ENCODE measurements around the gene SYT1.

SYT1 gene

DNA sequence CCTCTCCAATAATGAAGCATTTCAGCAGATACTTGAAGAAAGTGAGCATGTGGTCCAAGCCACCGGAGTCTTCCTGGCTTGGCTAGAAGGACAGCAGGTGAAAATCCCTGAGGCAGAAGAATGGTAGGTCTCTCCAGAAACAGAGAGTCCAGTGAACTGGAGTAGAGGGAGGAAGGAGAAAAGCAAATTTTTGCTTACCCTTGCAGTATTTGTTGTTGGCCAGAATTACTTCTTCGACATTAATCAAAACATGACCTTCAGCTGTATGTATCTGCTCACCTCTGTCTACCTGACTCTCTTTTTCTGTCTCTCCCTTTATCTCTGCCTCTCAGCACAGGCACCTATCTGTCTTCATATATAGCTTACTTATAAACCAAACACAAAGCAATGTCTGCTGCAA lies 208.9 kb downstream of the SYT1 start:
- no peaks in the 10 kb centered on the region for H3K27me3 ChIP-seq (ENCODE audit: control insufficient read depth, insufficient read depth, low read length)
- no peak overlapping the region for H3K9ac ChIP-seq (ENCODE audit: low read length)
- no peaks in the 10 kb centered on the region for H3K4me1 ChIP-seq (ENCODE audit: control insufficient read depth, insufficient read depth, low read length)
- no peaks in the 10 kb centered on the region for H3K36me3 ChIP-seq (ENCODE audit: control insufficient read depth, insufficient read depth, low read length)
- H3K4me3 ChIP-seq (ENCODE audit: low read length): no peak overlapping the region
- H3K9me3 ChIP-seq (ENCODE audit: control insufficient read depth, low read length): no peaks in the 10 kb centered on the region

DNA sequence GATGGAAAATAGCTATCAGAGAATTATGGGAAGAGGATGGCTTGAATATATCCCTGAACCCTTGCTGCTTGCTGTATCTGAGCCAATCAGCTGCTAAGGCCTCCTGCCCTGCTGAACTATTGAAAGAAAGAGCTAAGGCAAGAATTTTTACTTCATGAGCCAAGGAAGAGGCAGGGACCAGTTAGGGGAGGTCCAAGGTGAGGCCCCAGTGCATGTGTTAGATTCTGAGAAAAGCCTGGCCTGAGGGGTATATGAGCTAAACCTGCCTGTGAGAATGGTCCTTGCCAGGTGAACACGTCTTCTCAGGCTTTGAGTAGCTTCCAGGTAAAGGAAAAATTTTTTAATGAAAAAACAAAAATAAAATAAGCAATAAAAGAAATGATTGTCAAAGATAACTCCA lies 218.0 kb downstream of the SYT1 start:
- no peaks in the 10 kb centered on the region for H3K27me3 ChIP-seq (ENCODE audit: control insufficient read depth, insufficient read depth, low read length)
- no peaks in the 10 kb centered on the region for H3K36me3 ChIP-seq (ENCODE audit: control insufficient read depth, insufficient read depth, low read length)
- H3K4me1 ChIP-seq (ENCODE audit: control insufficient read depth, insufficient read depth, low read length): no peaks in the 10 kb centered on the region
- H3K9ac ChIP-seq (ENCODE audit: low read length): no peak overlapping the region
- H3K9me3 ChIP-seq (ENCODE audit: control insufficient read depth, low read length): no peaks in the 10 kb centered on the region
- H3K4me3 ChIP-seq (ENCODE audit: low read length): no peak overlapping the region

DNA sequence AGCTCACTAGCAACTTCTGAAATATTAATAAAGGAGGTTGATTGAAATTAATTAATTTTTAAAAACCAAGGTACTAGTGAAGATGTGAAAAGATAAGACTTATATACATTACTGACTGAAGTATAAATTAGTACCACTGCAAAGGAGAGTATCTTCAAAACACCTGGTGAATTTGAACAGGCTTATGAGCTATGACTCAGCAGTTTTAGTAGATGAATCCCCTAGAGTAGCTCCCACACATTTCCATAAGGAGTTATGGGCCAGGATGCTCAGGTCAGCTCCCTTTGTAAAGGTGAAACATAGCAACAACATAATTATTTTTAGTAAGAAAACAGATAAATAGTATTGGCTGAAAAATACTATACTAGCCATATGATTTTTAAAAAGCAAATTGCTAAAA lies 218.6 kb downstream of the SYT1 start:
- H3K4me1 ChIP-seq (ENCODE audit: control insufficient read depth, insufficient read depth, low read length): no peaks in the 10 kb centered on the region
- H3K9me3 ChIP-seq (ENCODE audit: control insufficient read depth, low read length): no peaks in the 10 kb centered on the region
- no peaks in the 10 kb centered on the region for H3K27me3 ChIP-seq (ENCODE audit: control insufficient read depth, insufficient read depth, low read length)
- no peak overlapping the region for H3K9ac ChIP-seq (ENCODE audit: low read length)
- no peak overlapping the region for H3K4me3 ChIP-seq (ENCODE audit: low read length)
- no peaks in the 10 kb centered on the region for H3K36me3 ChIP-seq (ENCODE audit: control insufficient read depth, insufficient read depth, low read length)

DNA sequence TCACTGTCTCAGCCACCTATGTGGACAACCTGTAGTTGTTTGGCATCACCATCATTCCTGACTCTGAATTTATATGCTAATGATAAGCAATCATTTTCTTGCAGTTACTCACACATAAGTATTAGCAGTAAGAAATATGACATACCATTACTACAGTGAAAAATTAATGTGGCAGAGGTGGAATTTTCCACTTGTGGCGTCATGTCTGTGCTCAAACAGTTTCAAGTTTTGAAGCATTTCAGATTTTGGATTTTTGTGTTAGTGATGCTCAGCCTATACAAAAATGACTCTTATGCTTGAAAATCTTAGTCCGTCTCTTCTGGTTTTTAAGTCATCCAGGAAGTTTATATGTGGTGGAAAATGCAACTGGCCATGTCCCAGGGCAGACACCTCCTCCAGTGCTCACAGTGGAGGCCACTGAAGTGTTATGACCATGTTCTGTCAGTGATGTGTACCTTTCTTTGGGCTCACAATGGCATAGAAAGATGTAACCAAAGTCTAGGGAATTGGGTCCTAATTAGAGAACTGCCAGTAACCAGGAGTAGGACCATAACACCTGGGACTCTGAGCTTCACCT lies 220.6 kb downstream of the SYT1 start:
- no peak overlapping the region for H3K4me3 ChIP-seq (ENCODE audit: low read length)
- H3K4me1 ChIP-seq (ENCODE audit: control insufficient read depth, insufficient read depth, low read length): no peaks in the 10 kb centered on the region
- H3K27me3 ChIP-seq (ENCODE audit: control insufficient read depth, insufficient read depth, low read length): no peaks in the 10 kb centered on the region
- H3K36me3 ChIP-seq (ENCODE audit: control insufficient read depth, insufficient read depth, low read length): no peaks in the 10 kb centered on the region
- no peaks in the 10 kb centered on the region for H3K9me3 ChIP-seq (ENCODE audit: control insufficient read depth, low read length)
- H3K9ac ChIP-seq (ENCODE audit: low read length): no peak overlapping the region

DNA sequence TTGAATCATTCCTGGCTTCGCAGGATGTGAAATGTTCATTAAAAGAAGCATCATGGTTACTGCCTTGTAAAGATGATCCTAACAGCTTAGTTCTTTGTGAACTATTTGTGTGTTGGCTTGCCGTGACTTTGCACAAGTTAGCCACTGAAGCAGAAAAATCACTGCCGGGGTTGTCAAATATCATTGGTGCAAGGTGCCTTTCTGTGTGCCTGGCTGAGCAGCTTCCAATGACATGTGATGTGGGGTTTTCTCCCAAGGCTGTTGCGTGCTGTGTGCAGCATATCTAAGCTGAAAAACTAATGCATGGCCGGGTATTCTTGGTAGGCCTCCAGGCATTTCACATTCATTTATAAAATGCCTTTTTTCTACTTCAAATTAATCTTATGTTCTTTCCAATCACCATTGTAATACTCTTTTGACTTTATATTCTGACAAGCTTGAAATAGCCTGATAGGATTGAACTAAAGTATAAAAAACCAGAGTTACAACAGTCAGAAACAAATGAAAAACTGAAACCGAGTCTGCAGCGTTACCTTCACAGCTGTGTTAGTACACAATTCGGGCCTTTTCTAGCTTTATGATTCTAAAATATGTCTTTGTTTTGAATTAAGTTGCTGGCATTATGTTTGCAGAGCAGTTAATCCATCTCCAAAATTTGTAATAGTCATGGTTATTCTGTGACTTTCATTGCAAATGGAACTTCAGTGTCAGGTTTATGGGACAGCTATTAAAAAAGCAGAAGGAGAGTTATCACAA lies 222.1 kb downstream of the SYT1 start:
- Histone ChIP-seq H3K4me1 (ENCODE audit: control insufficient read depth, insufficient read depth, low read length) (no peaks in the 10 kb centered on the region), H3K36me3 (ENCODE audit: control insufficient read depth, insufficient read depth, low read length) (no peaks in the 10 kb centered on the region), H3K4me3 (ENCODE audit: low read length) (no peak overlapping the region), H3K9me3 (ENCODE audit: control insufficient read depth, low read length) (no peaks in the 10 kb centered on the region), H3K9ac (ENCODE audit: low read length) (no peak overlapping the region), H3K27me3 (ENCODE audit: control insufficient read depth, insufficient read depth, low read length) (no peaks in the 10 kb centered on the region)

DNA sequence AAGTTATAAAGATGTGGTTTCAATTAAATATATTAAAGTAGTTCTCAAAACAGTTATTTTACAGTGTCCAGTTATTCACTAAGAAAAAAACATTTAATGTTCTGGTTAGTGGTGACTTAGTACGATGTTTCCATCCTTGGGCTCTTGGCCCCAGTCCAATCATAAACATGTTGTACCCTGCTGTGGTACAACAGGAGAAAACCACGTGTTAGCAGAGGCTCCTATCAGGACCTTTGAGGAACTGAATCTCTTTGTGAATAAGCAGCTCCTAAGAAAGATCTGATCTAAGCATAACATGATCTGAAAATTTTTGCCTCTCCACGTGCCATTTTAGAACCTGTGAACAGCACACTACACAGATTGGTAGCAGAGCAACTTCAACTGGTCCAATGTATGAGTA lies 234.0 kb downstream of the SYT1 start:
- Histone ChIP-seq H3K27me3 (ENCODE audit: control insufficient read depth, insufficient read depth, low read length) (no peaks in the 10 kb centered on the region), H3K4me3 (ENCODE audit: low read length) (no peak overlapping the region), H3K36me3 (ENCODE audit: control insufficient read depth, insufficient read depth, low read length) (no peaks in the 10 kb centered on the region), H3K9me3 (ENCODE audit: control insufficient read depth, low read length) (no peaks in the 10 kb centered on the region), H3K4me1 (ENCODE audit: control insufficient read depth, insufficient read depth, low read length) (no peaks in the 10 kb centered on the region), H3K9ac (ENCODE audit: low read length) (no peak overlapping the region)

DNA sequence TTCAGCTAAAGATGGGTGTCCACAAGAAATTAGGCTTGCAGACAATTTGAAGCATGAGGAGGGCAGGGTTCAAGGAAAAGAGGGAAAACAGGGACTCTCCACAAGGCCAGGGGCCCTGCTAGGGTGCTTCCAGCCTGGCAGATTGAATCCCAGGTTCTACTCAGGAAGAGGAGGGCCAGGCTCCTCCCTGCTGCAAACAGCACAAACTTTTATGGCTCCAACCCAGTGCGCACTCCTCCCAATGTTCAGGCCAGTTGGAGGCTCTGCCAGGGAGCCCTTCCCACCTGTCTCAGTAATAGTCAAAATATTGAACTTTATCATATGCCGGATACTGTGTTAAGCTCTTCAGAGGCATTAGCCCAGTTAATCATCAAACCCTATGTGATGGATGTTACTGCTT lies 244.4 kb downstream of the SYT1 start:
- H3K9ac ChIP-seq (ENCODE audit: low read length): no peak overlapping the region
- H3K27me3 ChIP-seq (ENCODE audit: control insufficient read depth, insufficient read depth, low read length): no peaks in the 10 kb centered on the region
- H3K36me3 ChIP-seq (ENCODE audit: control insufficient read depth, insufficient read depth, low read length): no peaks in the 10 kb centered on the region
- H3K4me1 ChIP-seq (ENCODE audit: control insufficient read depth, insufficient read depth, low read length): no peaks in the 10 kb centered on the region
- H3K9me3 ChIP-seq (ENCODE audit: control insufficient read depth, low read length): no peaks in the 10 kb centered on the region
- H3K4me3 ChIP-seq (ENCODE audit: low read length): no peak overlapping the region

DNA sequence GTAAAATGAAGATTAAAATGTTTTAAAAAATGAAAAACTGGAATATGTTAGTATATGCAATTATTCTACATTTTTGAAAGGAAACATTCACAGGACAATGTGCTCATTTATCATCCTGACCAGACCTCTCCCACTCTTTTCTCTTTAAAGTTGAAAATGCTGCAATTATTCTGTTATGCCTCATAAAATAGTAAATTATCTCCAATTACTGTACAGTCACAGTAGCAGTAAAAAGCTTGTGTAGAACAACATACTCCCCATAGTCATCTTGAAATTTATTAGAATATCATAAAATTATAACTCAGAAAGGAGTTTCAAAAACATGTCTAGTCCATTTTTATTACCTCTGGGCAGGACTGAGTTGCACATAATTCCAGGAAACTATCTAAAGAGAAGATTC lies 250.3 kb downstream of the SYT1 start:
- Histone ChIP-seq H3K9me3 (ENCODE audit: control insufficient read depth, low read length) (no peaks in the 10 kb centered on the region), H3K4me3 (ENCODE audit: low read length) (no peak overlapping the region), H3K36me3 (ENCODE audit: control insufficient read depth, insufficient read depth, low read length) (no peaks in the 10 kb centered on the region), H3K9ac (ENCODE audit: low read length) (no peak overlapping the region), H3K27me3 (ENCODE audit: control insufficient read depth, insufficient read depth, low read length) (no peaks in the 10 kb centered on the region), H3K4me1 (ENCODE audit: control insufficient read depth, insufficient read depth, low read length) (no peaks in the 10 kb centered on the region)

DNA sequence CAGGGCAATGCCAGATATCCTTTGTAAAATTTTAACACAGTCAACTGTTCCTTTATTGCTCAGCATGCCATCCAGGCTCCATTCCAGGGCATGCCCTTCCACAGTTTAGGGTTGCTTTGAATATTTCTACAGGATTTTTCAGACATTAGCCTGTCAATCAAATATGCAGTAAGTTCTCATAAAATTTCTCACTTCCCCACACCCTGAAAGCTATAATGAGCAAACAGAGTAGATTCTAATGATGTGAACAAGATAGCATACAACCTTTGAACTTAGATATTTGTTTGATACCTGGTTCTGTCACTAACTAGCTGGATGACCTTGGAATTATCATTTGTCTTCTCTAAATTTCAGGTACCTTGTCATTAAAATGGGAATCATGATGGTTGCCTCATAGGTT lies 251.2 kb downstream of the SYT1 start:
- Histone ChIP-seq H3K36me3 (ENCODE audit: control insufficient read depth, insufficient read depth, low read length) (no peaks in the 10 kb centered on the region), H3K9me3 (ENCODE audit: control insufficient read depth, low read length) (no peaks in the 10 kb centered on the region), H3K4me1 (ENCODE audit: control insufficient read depth, insufficient read depth, low read length) (no peaks in the 10 kb centered on the region), H3K4me3 (ENCODE audit: low read length) (no peak overlapping the region), H3K27me3 (ENCODE audit: control insufficient read depth, insufficient read depth, low read length) (no peaks in the 10 kb centered on the region), H3K9ac (ENCODE audit: low read length) (no peak overlapping the region)

DNA sequence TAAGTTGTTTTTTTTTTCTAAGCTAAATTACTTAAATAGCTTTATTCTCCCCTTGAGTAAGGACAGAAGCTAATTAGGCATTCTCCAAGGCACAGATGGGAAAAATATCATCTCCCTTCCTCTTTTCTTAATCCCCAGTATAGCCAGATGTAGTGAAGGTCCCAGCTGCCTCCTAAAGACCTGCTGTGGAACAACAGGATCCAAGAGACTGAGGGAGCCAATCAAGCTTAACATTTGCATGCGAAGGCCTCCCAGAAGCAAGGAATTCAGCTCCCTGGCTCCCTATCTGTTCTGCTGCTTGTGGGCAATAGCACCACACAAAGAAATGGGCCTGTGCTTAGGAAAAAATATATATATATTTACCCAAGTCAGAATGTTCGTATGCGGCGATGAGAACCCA lies 255.2 kb downstream of the SYT1 start:
- Histone ChIP-seq H3K4me3 (ENCODE audit: low read length) (no peak overlapping the region), H3K27me3 (ENCODE audit: control insufficient read depth, insufficient read depth, low read length) (no peaks in the 10 kb centered on the region), H3K9me3 (ENCODE audit: control insufficient read depth, low read length) (no peaks in the 10 kb centered on the region), H3K4me1 (ENCODE audit: control insufficient read depth, insufficient read depth, low read length) (no peaks in the 10 kb centered on the region), H3K9ac (ENCODE audit: low read length) (no peak overlapping the region), H3K36me3 (ENCODE audit: control insufficient read depth, insufficient read depth, low read length) (no peaks in the 10 kb centered on the region)

DNA sequence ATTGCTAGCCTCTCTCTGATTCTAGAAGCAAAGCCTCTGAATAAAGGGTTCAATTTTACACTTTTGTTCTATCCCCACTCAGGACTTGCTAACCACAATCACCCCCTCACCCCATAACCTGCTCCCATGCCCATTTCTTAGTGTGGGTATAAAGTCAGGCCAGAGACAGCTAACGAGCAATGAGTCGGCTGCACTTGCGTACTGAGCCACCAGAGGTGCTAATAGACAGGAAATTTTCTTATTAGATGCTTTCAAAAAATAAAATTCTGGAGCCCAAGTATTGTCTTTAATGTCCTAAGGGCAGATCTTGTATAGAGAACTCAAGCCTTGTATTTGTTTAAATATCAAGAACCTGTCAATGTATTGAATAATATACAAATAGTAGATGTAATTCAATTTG lies 256.9 kb downstream of the SYT1 start:
- no peak overlapping the region for H3K4me3 ChIP-seq (ENCODE audit: low read length)
- no peaks in the 10 kb centered on the region for H3K36me3 ChIP-seq (ENCODE audit: control insufficient read depth, insufficient read depth, low read length)
- no peak overlapping the region for H3K9ac ChIP-seq (ENCODE audit: low read length)
- H3K4me1 ChIP-seq (ENCODE audit: control insufficient read depth, insufficient read depth, low read length): no peaks in the 10 kb centered on the region
- H3K27me3 ChIP-seq (ENCODE audit: control insufficient read depth, insufficient read depth, low read length): no peaks in the 10 kb centered on the region
- H3K9me3 ChIP-seq (ENCODE audit: control insufficient read depth, low read length): no peaks in the 10 kb centered on the region

DNA sequence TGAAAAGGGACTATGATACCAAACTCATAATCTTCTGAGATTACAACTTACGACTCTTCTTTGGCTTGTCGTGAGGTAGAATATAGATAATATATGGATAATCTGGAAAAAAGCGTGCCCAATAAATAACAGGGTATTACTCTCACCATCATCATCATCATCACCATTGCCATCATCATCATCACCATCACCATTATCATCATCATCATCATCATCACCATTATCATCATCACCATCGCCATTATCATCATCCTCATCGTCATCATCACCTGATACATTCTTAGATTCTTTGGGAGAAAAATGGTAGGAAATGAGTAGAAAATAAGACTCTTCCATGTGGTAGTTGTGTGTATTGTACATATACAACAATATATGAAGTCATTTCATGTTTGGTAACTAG lies 259.8 kb downstream of the SYT1 start:
- Histone ChIP-seq H3K4me3 (ENCODE audit: low read length) (no peak overlapping the region), H3K4me1 (ENCODE audit: control insufficient read depth, insufficient read depth, low read length) (no peaks in the 10 kb centered on the region), H3K9ac (ENCODE audit: low read length) (no peak overlapping the region), H3K9me3 (ENCODE audit: control insufficient read depth, low read length) (no peaks in the 10 kb centered on the region), H3K36me3 (ENCODE audit: control insufficient read depth, insufficient read depth, low read length) (no peaks in the 10 kb centered on the region), H3K27me3 (ENCODE audit: control insufficient read depth, insufficient read depth, low read length) (no peaks in the 10 kb centered on the region)

DNA sequence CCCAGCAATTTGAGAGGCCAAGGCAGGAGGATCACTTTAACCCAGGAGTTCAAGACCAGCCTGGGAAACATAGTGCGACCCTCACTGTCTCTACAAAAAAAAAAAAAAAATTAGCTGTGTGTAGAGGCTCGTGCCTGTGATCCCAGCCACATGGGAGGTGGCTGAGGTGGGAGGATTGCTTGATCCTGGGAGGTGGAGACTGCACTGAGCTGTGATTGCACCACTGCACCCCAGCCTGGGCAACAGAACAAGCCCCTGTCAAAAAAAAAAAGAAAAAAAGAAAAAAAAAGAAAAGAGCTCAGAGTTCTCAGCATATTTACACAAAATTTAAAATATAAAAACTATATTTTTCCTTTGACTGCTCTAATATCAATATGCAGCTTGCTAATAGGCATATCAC lies 260.8 kb downstream of the SYT1 start:
- Histone ChIP-seq H3K4me3 (ENCODE audit: low read length) (no peak overlapping the region), H3K27me3 (ENCODE audit: control insufficient read depth, insufficient read depth, low read length) (no peaks in the 10 kb centered on the region), H3K9me3 (ENCODE audit: control insufficient read depth, low read length) (no peaks in the 10 kb centered on the region), H3K36me3 (ENCODE audit: control insufficient read depth, insufficient read depth, low read length) (no peaks in the 10 kb centered on the region), H3K4me1 (ENCODE audit: control insufficient read depth, insufficient read depth, low read length) (no peaks in the 10 kb centered on the region), H3K9ac (ENCODE audit: low read length) (no peak overlapping the region)
